ENCODE data around the gene GPR158.

GRCh38 chr10:25555865-25556264 lies 381.1 kb downstream of the GPR158 start:
- TF ChIP-seq CTCF (conservative IDR thresholded peaks at IDR 0.05; ENCODE audit: low read length) (peak; percentile 61), EZH2phosphoT487 (IDR thresholded peaks at IDR 0.05; ENCODE audit: borderline replicate concordance, low read depth, low read length) (no peak)

Data from OCI-LY7 (cell line).